Activated CD8-positive, alpha-beta memory T cell treated with anti-CD3 and anti-CD28 coated beads, Interleukin-2, amount 10 ng/mL, durations not matched to agents 7 days and 5 days (primary cell): Measurements from ENCODE around the gene EPM2AIP1. TPM values are rescaled to one million over a fixed set of nuclear protein-coding genes. Genes with fewer than 3 reads are reported as not detected.
"Not testable (repeated sequence)": the region's sequence is repeated elsewhere in the genome, so short reads cannot be mapped to it uniquely, and the experiment has no call there.

Source experiments
- ATAC-seq: fragments of 150-1000 bp; cut with Tn5 transposase; one replicate; pipeline ENCODE4 v1.10.0; 2021; ENCODE audit warnings: moderate library complexity
- CTCF ChIA-PET: fragments of 350-600 bp; sonication (Branson Sonifier 250); formaldehyde crosslinking; loops from one replicate; lab custom pipeline; 2021; ENCODE audit warnings: antibody characterized with exemption; lab: Charles Lee
- DNase-seq: peaks from one replicate; pipeline ENCODE4 v3.0.0-alpha.2; 2020
- H3K27ac Mint-ChIP-seq: one replicate; pipeline ENCODE4 v1.8.0; 2021; ENCODE audit warnings: mild to moderate bottlenecking, mixed read lengths
- H3K27me3 Mint-ChIP-seq: one replicate; pipeline ENCODE4 v1.8.0; 2021; ENCODE audit warnings: mixed read lengths
- H3K36me3 Mint-ChIP-seq: one replicate; pipeline ENCODE4 v1.8.0; 2021; ENCODE audit warnings: mild to moderate bottlenecking, mixed read lengths
- H3K4me1 Mint-ChIP-seq: one replicate; pipeline ENCODE4 v1.8.0; 2021; ENCODE audit warnings: mixed read lengths
- H3K4me3 Mint-ChIP-seq: one replicate; pipeline ENCODE4 v1.8.0; 2021; ENCODE audit warnings: mild to moderate bottlenecking, moderate library complexity, mixed read lengths
- H3K9me3 Mint-ChIP-seq: one replicate; pipeline ENCODE4 v1.8.0; 2022; ENCODE audit warnings: low read depth, mixed read lengths
- total RNA-seq, 2 experiments: library from RNA; stranded (reverse); gene quantifications; one replicate each; pipeline ENCODE4 v1.2.3, GENCODE V29; 2021

EPM2AIP1 gene
- total RNA-seq, result 10 to 100 TPM; 20.2 to 36.3 TPM

- no peak within 1 kb of the TSS for H3K27ac Mint-ChIP-seq
- peaks cover 55% of the 10 kb centered on the region for H3K36me3 Mint-ChIP-seq
- DNase-seq, result no peak
- H3K4me3 Mint-ChIP-seq, result no peak within 1 kb of the TSS
- H3K27me3 Mint-ChIP-seq, result no peaks in the 10 kb centered on the region
- CTCF ChIA-PET, result interaction anchor here (0.7 to 2.1 kb wide), 9 partner anchors 13 to 221 kb away, joined by 3 to 8 read pairs (median 3); no protein-coding TSS in a partner anchor
- H3K9me3 Mint-ChIP-seq, result no peaks in the 10 kb centered on the region
- peaks cover 39% of the 10 kb centered on the region for H3K4me1 Mint-ChIP-seq
- peak; percentile 88 for ATAC-seq
Observed at GRCh38 chr3:36992806-36993325, at the start of gene EPM2AIP1. TSS of gene EPM2AIP1 (minus strand) at chr3:36993131. CDS start at chr3:36993077, 54 bp downstream.

- H3K27ac Mint-ChIP-seq, H3K27me3 Mint-ChIP-seq, H3K4me1 Mint-ChIP-seq, ATAC-seq, H3K9me3 Mint-ChIP-seq, H3K4me3 Mint-ChIP-seq, CTCF ChIA-PET, DNase-seq: not testable (repeated sequence)
- H3K36me3 Mint-ChIP-seq, result peaks cover 51% of the 10 kb centered on the region
Observed at GRCh38 chr3:37042712-37043111, 49.8 kb upstream of the EPM2AIP1 start.

GRCh38 chr3:37041546-37042195 lies 48.7 kb upstream of the EPM2AIP1 start:
- peaks cover 55% of the 10 kb centered on the region for H3K36me3 Mint-ChIP-seq
- H3K27ac Mint-ChIP-seq, result no peak overlapping the region
- ATAC-seq, result no peak
- no peaks in the 10 kb centered on the region for H3K4me1 Mint-ChIP-seq
- H3K4me3 Mint-ChIP-seq, result no peak overlapping the region
- CTCF ChIA-PET, result no interaction called here
- DNase-seq, result no peak
- H3K27me3 Mint-ChIP-seq, result no peaks in the 10 kb centered on the region
- H3K9me3 Mint-ChIP-seq, result no peaks in the 10 kb centered on the region

- no peak overlapping the region for H3K27ac Mint-ChIP-seq
- H3K36me3 Mint-ChIP-seq, result peaks cover 62% of the 10 kb centered on the region
- CTCF ChIA-PET, result no interaction called here
Observed at GRCh38 chr3:37040231-37040630, 47.3 kb upstream of the EPM2AIP1 start.

GRCh38 chr3:37039161-37039846 lies 46.4 kb upstream of the EPM2AIP1 start:
- H3K4me3 Mint-ChIP-seq, result no peak overlapping the region
- no peaks in the 10 kb centered on the region for H3K27me3 Mint-ChIP-seq
- CTCF ChIA-PET, result no interaction called here
- DNase-seq (no peak), ATAC-seq (no peak)
- H3K36me3 Mint-ChIP-seq, result peaks cover 67% of the 10 kb centered on the region
- H3K4me1 Mint-ChIP-seq, result no peaks in the 10 kb centered on the region
- peaks cover 3% of the 10 kb centered on the region for H3K9me3 Mint-ChIP-seq
- no peak overlapping the region for H3K27ac Mint-ChIP-seq

More at GRCh38 chr3:37040231-37040630, 47.3 kb upstream of the EPM2AIP1 start:
- H3K9me3 Mint-ChIP-seq, result no peaks in the 10 kb centered on the region
- DNase-seq (no peak), ATAC-seq (no peak)
- H3K27me3 Mint-ChIP-seq, result no peaks in the 10 kb centered on the region
- H3K4me1 Mint-ChIP-seq, result no peaks in the 10 kb centered on the region
- H3K4me3 Mint-ChIP-seq, result no peak overlapping the region

- Mint-ChIP-seq H3K4me1 (no peaks in the 10 kb centered on the region), H3K9me3 (peaks cover 3% of the 10 kb centered on the region), H3K27me3 (no peaks in the 10 kb centered on the region), H3K36me3 (peaks cover 76% of the 10 kb centered on the region), H3K4me3 (no peak overlapping the region), H3K27ac (no peak overlapping the region)
- no peak for DNase-seq
- ATAC-seq, result no peak
- CTCF ChIA-PET, result no interaction called here
Observed at GRCh38 chr3:37037352-37037751, 44.4 kb upstream of the EPM2AIP1 start.

- H3K4me3 Mint-ChIP-seq, result no peak overlapping the region
- peaks cover 74% of the 10 kb centered on the region for H3K36me3 Mint-ChIP-seq
- H3K27ac Mint-ChIP-seq, result no peak overlapping the region
- no peak for DNase-seq
- peaks cover 5% of the 10 kb centered on the region for H3K4me1 Mint-ChIP-seq
- CTCF ChIA-PET, result no interaction called here
- no peaks in the 10 kb centered on the region for H3K27me3 Mint-ChIP-seq
- peaks cover 3% of the 10 kb centered on the region for H3K9me3 Mint-ChIP-seq
- no peak for ATAC-seq
Observed at GRCh38 chr3:37032961-37033360, 40.0 kb upstream of the EPM2AIP1 start.

GRCh38 chr3:37031096-37031682 lies 38.3 kb upstream of the EPM2AIP1 start:
- no peak overlapping the region for H3K4me3 Mint-ChIP-seq
- peaks cover 3% of the 10 kb centered on the region for H3K9me3 Mint-ChIP-seq
- no peak for ATAC-seq
- CTCF ChIA-PET, result no interaction called here
- H3K27ac Mint-ChIP-seq, result no peak overlapping the region
- no peaks in the 10 kb centered on the region for H3K27me3 Mint-ChIP-seq
- H3K4me1 Mint-ChIP-seq, result peaks cover 5% of the 10 kb centered on the region
- H3K36me3 Mint-ChIP-seq, result peaks cover 71% of the 10 kb centered on the region
- no peak for DNase-seq

- Mint-ChIP-seq H3K9me3 (peaks cover 3% of the 10 kb centered on the region), H3K27ac (no peak overlapping the region), H3K27me3 (no peaks in the 10 kb centered on the region), H3K36me3 (peaks cover 72% of the 10 kb centered on the region), H3K4me3 (no peak overlapping the region), H3K4me1 (peaks cover 5% of the 10 kb centered on the region)
- ATAC-seq, result no peak
- DNase-seq, result no peak
- CTCF ChIA-PET, result no interaction called here
Observed at GRCh38 chr3:37030588-37030987, 37.7 kb upstream of the EPM2AIP1 start.

GRCh38 chr3:37029516-37030163 lies 36.7 kb upstream of the EPM2AIP1 start:
- no peak overlapping the region for H3K27ac Mint-ChIP-seq
- DNase-seq (no peak), ATAC-seq (no peak)
- H3K9me3 Mint-ChIP-seq, result no peaks in the 10 kb centered on the region
- CTCF ChIA-PET, result interaction anchor here (0.9 kb wide), 1 partner anchor 17 kb away, joined by 3 read pairs; no protein-coding TSS in a partner anchor
- no peak overlapping the region for H3K4me3 Mint-ChIP-seq
- peaks cover 9% of the 10 kb centered on the region for H3K4me1 Mint-ChIP-seq
- H3K36me3 Mint-ChIP-seq, result peaks cover 66% of the 10 kb centered on the region
- no peaks in the 10 kb centered on the region for H3K27me3 Mint-ChIP-seq

GRCh38 chr3:37029111-37029510 lies 36.2 kb upstream of the EPM2AIP1 start:
- H3K4me1 Mint-ChIP-seq, result peaks cover 10% of the 10 kb centered on the region
- no peak overlapping the region for H3K27ac Mint-ChIP-seq
- H3K27me3 Mint-ChIP-seq, result no peaks in the 10 kb centered on the region
- DNase-seq, result no peak
- no peaks in the 10 kb centered on the region for H3K9me3 Mint-ChIP-seq
- ATAC-seq, result no peak
- CTCF ChIA-PET, result interaction anchor here (0.9 kb wide), 1 partner anchor 18 kb away, joined by 3 read pairs; no protein-coding TSS in a partner anchor
- peaks cover 65% of the 10 kb centered on the region for H3K36me3 Mint-ChIP-seq
- H3K4me3 Mint-ChIP-seq, result no peak overlapping the region

- Mint-ChIP-seq H3K9me3 (no peaks in the 10 kb centered on the region), H3K36me3 (peaks cover 65% of the 10 kb centered on the region), H3K27ac (no peak overlapping the region), H3K4me3 (no peak overlapping the region), H3K27me3 (no peaks in the 10 kb centered on the region), H3K4me1 (peaks cover 10% of the 10 kb centered on the region)
- CTCF ChIA-PET, result no interaction called here
- ATAC-seq, result no peak
- no peak for DNase-seq
Observed at GRCh38 chr3:37028329-37028728, 35.4 kb upstream of the EPM2AIP1 start.

- no peak overlapping the region for H3K4me3 Mint-ChIP-seq
- H3K27me3 Mint-ChIP-seq, result no peaks in the 10 kb centered on the region
- peaks cover 10% of the 10 kb centered on the region for H3K4me1 Mint-ChIP-seq
- H3K27ac Mint-ChIP-seq, result no peak overlapping the region
- DNase-seq, result no peak
- CTCF ChIA-PET, result no interaction called here
- no peaks in the 10 kb centered on the region for H3K9me3 Mint-ChIP-seq
- H3K36me3 Mint-ChIP-seq, result peaks cover 63% of the 10 kb centered on the region
- ATAC-seq, result no peak
Observed at GRCh38 chr3:37026851-37027250, 33.9 kb upstream of the EPM2AIP1 start.
